ENCODE results near the gene AKAP8L.

AKAP8L gene

GRCh38 chr19:15436012-15436825 lies 17.4 kb upstream of the AKAP8L start:
- DNase-seq (ENCODE audit: extremely low spot score, insufficient read length, low read depth): no peak
- no peak for FAIRE-seq

DNA sequence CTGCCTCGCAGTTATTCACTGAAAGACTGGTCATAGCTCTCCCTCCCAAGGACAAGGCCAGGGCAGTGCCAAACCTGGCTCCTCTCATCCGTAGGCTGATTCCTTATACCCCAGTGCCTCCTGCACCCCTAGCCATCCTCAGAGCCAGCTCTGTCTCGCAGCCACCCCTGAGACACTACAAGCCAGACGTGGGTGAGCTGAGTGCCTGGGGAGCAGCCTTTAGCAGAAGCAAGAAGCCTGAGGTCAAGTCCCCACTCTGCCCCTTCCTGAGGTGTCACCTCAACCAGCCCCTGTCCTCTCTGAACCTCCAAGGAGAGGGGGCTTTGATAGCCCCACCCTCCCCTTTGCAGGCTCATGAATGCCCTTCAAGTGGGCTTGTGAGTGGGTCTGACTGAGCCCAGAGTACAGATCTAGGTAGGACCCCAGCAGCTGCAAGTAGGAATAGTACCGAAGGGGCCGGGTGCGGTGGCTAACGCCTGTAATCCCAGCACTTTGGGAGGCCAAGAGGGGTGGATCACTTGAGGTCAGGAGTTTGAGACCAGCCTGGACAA lies 14.8 kb upstream of the AKAP8L start:
- DNase-seq (ENCODE audit: extremely low spot score, insufficient read length, low read depth): no peak
- no peak for FAIRE-seq

- FAIRE-seq: peak; percentile 90
Observed at GRCh38 chr19:15432629-15433518, 14.1 kb upstream of the AKAP8L start.

GRCh38 chr19:15432018-15432494 lies 13.3 kb upstream of the AKAP8L start:
- FAIRE-seq (peak; percentile 36), DNase-seq (ENCODE audit: extremely low spot score, insufficient read length, low read depth) (no peak)

More at GRCh38 chr19:15432629-15433518, 14.1 kb upstream of the AKAP8L start:
- DNase-seq (ENCODE audit: extremely low spot score, insufficient read length, low read depth): peak; percentile 98

DNA sequence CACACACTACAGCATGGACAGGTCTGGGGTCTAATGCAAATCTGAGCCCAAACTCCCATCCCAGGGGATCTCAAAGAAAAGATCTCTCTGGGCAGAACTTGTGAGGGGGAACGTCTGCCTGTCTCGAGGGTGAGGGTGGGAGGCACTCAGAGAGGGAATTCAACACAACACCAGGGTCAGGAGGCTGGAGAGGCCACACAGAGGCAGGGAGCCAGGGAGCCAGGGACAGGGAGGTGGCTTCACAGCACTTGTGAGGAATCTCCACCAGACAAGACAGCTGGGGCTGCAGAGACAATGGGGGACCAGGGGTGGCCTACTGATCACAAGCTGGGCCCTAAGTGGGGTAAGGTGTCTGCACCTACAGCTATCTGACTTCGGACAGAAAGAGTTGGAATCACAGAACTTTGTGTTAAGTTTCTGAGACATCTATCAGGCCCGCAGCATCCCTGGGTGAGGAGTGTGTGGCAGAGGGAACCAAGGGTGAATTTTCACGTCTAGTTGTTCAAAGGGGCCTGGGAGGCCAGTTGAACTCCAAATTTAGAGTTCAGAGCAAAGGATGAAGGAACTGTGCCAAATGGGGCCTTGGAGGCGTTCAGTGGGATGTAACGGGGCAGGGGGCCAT lies 12.7 kb upstream of the AKAP8L start:
- DNase-seq (ENCODE audit: extremely low spot score, insufficient read length, low read depth) (no peak), FAIRE-seq (peak; percentile 47)

DNA sequence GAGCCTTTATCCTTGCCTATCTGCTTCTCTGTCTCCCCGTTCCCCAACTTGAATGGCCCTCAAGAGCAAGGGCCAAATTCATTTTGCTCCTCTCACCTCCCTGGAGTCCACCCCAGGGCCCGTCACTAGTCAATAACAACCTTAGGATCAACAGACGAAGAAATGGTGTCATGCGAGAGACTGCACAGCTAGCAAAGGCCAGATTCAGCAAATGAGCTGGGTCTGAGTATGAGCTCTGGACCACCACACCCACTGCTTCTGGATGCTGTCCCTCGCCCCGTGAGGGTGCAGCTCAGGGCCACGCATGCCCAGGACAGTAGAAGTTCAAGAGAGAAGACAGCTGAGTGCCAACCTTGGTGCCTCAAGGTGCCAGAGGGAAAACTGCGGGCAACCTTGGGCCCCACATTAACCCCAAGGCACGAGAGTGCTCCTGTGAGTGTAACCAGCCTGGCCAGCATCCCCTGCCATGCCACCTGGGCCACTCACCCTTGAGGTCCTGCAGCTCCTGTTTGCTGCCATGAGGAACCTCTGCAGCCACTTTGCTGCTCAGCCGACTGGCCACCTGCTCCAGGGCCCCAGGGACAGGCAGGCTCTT lies 11.8 kb upstream of the AKAP8L start:
- no peak for FAIRE-seq
- no peak for DNase-seq (ENCODE audit: extremely low spot score, insufficient read length, low read depth)

DNA sequence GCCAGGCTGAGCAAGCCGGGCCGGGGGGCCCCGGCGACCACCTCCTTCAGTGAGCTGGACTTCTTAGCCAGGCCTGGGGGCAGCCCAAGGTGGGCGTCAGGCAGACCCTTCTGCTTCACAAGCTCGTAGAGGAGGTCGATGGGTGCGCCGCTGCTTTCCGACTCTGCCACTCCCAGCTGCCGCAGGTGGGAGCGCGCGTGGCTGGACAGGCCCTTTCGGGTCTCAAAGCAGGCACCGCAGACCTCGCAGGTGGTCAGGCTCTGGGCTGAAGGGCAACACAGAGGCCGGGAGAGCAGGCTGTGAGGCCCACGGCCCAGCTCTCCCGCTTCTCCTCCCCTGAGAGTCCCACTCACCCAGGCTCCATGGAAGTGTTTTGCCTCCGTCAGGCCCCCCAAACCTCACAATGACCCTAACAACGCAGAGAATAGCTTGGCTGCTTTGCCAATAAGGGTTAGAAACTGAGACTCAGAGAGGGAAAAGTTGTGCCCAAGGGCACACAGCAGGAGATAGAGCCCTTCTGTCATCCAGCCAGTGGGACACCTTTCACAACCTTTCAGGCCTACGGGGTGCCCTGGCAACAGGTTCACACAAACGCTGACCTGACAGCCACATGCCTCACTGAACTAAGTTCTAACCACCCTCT lies 11.2 kb upstream of the AKAP8L start:
- FAIRE-seq (no peak), DNase-seq (ENCODE audit: extremely low spot score, insufficient read length, low read depth) (no peak)

GRCh38 chr19:15428956-15429824 lies 10.4 kb upstream of the AKAP8L start:
- DNase-seq (ENCODE audit: extremely low spot score, insufficient read length, low read depth): no peak
- FAIRE-seq: no peak

DNA sequence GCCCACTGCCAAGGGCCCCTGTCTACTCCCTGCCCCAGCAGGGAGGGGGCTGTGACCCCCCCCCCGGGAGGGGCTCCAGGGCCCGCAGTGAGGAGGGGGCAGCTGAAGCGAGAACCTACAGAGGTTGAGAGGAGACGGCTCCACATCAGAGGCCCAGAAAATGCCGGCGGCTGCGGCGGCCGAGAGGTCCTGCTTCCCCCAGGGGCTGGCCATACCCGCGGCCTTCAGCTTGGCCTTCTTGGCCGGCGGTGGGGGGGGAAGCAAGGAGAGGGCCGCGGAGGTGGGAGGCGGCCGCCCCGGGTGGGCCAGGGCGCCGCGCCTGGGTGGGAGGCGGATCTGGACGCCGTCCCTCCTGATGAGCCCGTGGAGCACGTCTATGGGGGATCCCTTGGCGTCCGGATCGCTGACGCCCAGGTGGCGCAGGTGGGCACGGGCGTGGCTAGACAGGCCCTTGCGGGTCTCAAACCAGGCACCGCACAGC lies 9.2 kb upstream of the AKAP8L start:
- FAIRE-seq (no peak), DNase-seq (ENCODE audit: extremely low spot score, insufficient read length, low read depth) (no peak)

GRCh38 chr19:15427350-15427700 lies 8.5 kb upstream of the AKAP8L start:
- DNase-seq (ENCODE audit: extremely low spot score, insufficient read length, low read depth) (no peak), FAIRE-seq (no peak)

GRCh38 chr19:15426485-15427349 lies 7.9 kb upstream of the AKAP8L start:
- no peak for FAIRE-seq

DNA sequence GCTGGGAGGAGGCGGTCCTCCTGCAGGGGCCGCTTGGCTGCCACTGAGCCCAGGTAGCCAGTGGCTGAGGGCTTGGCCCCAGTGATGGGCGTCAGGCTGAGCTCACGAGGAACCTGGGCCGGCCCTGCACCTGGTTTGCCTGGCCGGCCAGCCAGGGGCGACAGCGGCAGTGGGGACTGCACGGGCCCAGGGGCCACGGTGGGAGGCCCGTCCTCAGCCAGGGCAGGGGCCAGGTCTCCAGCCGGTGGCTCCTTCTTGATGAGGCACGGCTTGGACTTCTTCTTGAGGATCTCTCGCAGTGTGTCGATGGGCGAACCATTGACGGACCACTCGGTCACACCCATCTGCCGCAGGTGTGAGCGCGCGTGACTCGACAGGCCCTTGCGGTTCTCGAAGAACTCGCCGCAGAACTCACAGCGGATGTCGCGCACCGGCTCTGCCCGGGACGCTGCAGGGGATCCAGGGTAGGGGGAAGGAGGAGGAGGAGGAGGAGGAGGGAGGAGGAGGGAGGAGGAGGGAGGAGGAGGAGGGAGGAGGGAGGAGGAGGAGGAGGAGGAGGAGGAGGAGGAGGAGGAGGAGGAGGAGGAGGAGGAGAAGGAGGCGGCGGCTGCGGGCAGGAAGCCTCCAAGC lies 6.6 kb upstream of the AKAP8L start:
- DNase-seq (ENCODE audit: extremely low spot score, insufficient read length, low read depth) (no peak), FAIRE-seq (no peak)

More at GRCh38 chr19:15426485-15427349, 7.9 kb upstream of the AKAP8L start:
- DNase-seq (ENCODE audit: extremely low spot score, insufficient read length, low read depth): no peak

DNA sequence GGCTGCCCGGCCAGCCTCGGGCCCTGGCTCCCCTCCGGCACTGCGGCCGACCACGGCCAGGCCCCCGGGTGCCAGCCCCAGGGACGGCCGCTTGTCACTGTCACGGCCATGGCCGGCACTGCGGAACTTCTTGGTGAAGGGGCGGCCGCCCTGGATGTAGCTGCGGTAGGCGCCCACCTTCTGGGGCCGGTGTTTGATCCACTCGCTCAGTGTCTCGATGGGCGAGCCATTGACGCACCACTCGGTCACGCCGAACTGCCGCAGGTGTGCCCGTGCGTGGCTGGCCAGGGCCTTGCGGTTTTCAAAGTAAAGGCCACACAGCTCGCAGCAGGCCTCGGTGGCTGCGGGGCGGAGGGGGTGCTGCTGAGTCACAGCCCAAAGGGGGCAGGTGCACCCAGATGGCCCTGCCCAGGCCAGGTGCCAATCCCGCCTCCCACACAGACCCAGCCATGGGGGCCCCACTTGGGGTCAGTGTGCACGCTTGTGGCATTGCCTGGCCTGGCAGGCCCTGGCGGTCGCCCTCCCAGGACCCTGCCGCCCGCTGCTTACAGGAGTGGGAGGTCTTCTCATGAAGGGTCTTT lies 6.0 kb upstream of the AKAP8L start:
- FAIRE-seq: no peak
- no peak for DNase-seq (ENCODE audit: extremely low spot score, insufficient read length, low read depth)

GRCh38 chr19:15424121-15424520 lies 5.3 kb upstream of the AKAP8L start:
- FAIRE-seq (no peak), DNase-seq (ENCODE audit: extremely low spot score, insufficient read length, low read depth) (no peak)

- FAIRE-seq (no peak), DNase-seq (ENCODE audit: extremely low spot score, insufficient read length, low read depth) (no peak)
Observed at GRCh38 chr19:15423130-15423529, 4.3 kb upstream of the AKAP8L start.

DNA sequence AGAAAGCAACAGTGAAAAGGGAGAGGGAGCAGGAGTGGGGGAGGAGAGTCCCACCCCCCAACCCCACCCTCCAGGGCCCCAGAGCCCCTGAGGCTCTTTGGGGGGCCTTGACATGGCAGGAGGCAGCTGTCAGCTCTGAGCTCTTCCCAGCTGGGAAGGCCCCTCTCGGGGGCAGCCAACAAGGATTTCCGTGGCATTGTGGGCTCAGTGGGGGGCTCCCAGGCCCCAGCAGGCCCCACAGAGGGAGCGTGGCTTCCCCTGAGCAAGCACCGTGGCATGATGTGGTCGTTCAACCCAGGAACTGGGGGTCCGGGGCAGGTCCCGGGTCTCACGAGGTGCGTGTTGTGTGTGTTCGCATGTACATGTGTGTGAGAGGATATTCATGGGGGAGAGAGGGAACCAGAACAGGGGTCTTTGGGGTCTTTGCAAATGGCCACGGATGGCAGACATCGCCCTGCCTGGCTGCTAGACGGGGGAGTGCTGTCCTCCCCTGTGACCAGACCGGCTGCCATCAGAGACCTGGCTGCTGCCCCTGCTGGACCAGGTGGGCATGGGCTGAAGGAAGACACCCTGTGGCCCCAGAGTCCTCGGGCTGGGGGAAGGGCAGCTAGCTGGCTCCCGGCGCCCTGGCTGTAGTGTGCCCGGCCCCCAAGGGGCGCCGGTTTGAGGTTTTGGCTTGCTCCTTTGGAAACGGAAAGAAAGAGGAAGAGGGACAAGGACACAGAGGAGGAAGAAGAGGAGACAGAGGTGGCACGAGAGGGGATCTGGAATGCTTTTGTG lies 3.7 kb upstream of the AKAP8L start:
- FAIRE-seq: no peak
- no peak for DNase-seq (ENCODE audit: extremely low spot score, insufficient read length, low read depth)

Data from GM18507 (cell line).